GM12878 (cell line): ENCODE results near the gene METAP2. TPM values are rescaled to one million over a fixed set of nuclear protein-coding genes. Genes with fewer than 3 reads are reported as not detected.
A peak's percentile ranks its signal among the peaks of the same experiment; 100 is the strongest.

ENCODE experiments used
- BHLHE40 ChIP-seq, 2 experiments: fragments of 450-650 bp in 1 of 2; IDR thresholded peaks; 2 replicates each; pipeline ENCODE4 v1.6.1; 2011 to 2017; ENCODE audit warnings: low read depth in 2 of 2, borderline replicate concordance in 1 of 2, improper control_type of control experiment in 1 of 2, low read length in 1 of 2, mild to moderate bottlenecking in 1 of 2
- EED ChIP-seq: sonication (generic); IDR thresholded peaks from 2 replicates; pipeline ENCODE4 v1.6.1; 2016; ENCODE audit warnings: antibody characterized with exemption, low read depth
- ELK1 ChIP-seq: IDR thresholded peaks from 2 replicates; pipeline ENCODE4 v1.6.1; 2012; ENCODE audit warnings: low read depth, low read length, improper control_type of control experiment
- GABPA ChIP-seq: IDR thresholded peaks from 2 replicates; pipeline ENCODE4 v1.6.1; 2014; ENCODE audit warnings: antibody characterized with exemption, low read depth, mild to moderate bottlenecking, inconsistent platforms
- HCFC1 ChIP-seq: fragments of 150-350 bp; IDR thresholded peaks from 2 replicates; pipeline ENCODE4 v1.6.1; 2014; ENCODE audit warnings: low read length
- IKZF1 ChIP-seq: fragments of 450-650 bp; conservative IDR thresholded peaks from 2 replicates; pipeline ENCODE4 v1.6.1; 2017; ENCODE audit warnings: antibody characterized with exemption, mild to moderate bottlenecking
- MEF2A ChIP-seq: IDR thresholded peaks from 2 replicates; pipeline ENCODE4 v1.6.1; 2011; ENCODE audit warnings: low read depth, mild to moderate bottlenecking, low read length, moderate library complexity; ENCODE audit not compliant: insufficient read depth
- PBX3 ChIP-seq: IDR thresholded peaks from 2 replicates; pipeline ENCODE4 v1.6.1; 2011; ENCODE audit warnings: mild to moderate bottlenecking, low read depth, low read length, moderate library complexity; ENCODE audit not compliant: insufficient replicate concordance
- POLR2AphosphoS5 ChIP-seq: IDR thresholded peaks from 2 replicates; pipeline ENCODE4 v1.6.1; 2011; ENCODE audit warnings: mild to moderate bottlenecking, low read length, inconsistent platforms
- POU2F2 ChIP-seq: IDR thresholded peaks from 3 replicates; pipeline ENCODE4 v1.6.1; 2011; ENCODE audit warnings: low read depth, mild to moderate bottlenecking, low read length, borderline replicate concordance
- RAD21 ChIP-seq: IDR thresholded peaks from 2 replicates; pipeline ENCODE4 v1.6.1; 2011; ENCODE audit warnings: mild to moderate bottlenecking, low read depth, low read length, moderate library complexity; ENCODE audit not compliant: insufficient read depth
- RB1 ChIP-seq: fragments of 450-650 bp; formaldehyde crosslinking; IDR thresholded peaks from 2 replicates; pipeline ENCODE4 v1.6.1; 2017; ENCODE audit warnings: mild to moderate bottlenecking, borderline replicate concordance
- RELB ChIP-seq: fragments of 450-650 bp; IDR thresholded peaks from 2 replicates; pipeline ENCODE4 v1.6.1; 2017; ENCODE audit warnings: low read depth, mild to moderate bottlenecking, moderate library complexity
- SIN3A ChIP-seq: IDR thresholded peaks from 2 replicates; pipeline ENCODE4 v1.6.1; 2012; ENCODE audit warnings: low read depth, low read length, improper control_type of control experiment
- SMAD5 ChIP-seq: IDR thresholded peaks from 2 replicates; pipeline ENCODE4 v1.6.1; 2016; ENCODE audit warnings: antibody characterized with exemption, low read depth
- SPI1 ChIP-seq: IDR thresholded peaks from 2 replicates; pipeline ENCODE4 v1.6.1; 2011; ENCODE audit warnings: low read depth, mild to moderate bottlenecking, low read length, moderate library complexity, borderline replicate concordance; ENCODE audit not compliant: insufficient read depth
- YY1 ChIP-seq: IDR thresholded peaks from 2 replicates; pipeline ENCODE4 v1.6.1; 2011; ENCODE audit warnings: low read depth, mild to moderate bottlenecking, low read length
- ZBTB33 ChIP-seq: fragments of 450-650 bp; IDR thresholded peaks from 2 replicates; pipeline ENCODE4 v1.6.1; 2017; ENCODE audit warnings: mild to moderate bottlenecking
- ZNF592 ChIP-seq: fragments of 450-650 bp; IDR thresholded peaks from 2 replicates; pipeline ENCODE4 v1.6.1; 2017; ENCODE audit warnings: mild to moderate bottlenecking, moderate library complexity
- polyA plus RNA-seq, 11 experiments: library from polyadenylated mRNA; depleted of rRNA in 4 of 11; unstranded in 6 of 11; stranded (reverse) in 5 of 11; fragments of >200 nt; fragmentation: Nextera tagmentation in 4 of 11; fragmentation: Illumina TruSeq in 1 of 11; extraction: Ambion mirVana in 4 of 11; extraction: Trizol in 1 of 11; gene quantifications; 1 replicate in 1 of 11; 2 replicates in 10 of 11; pipeline versions ENCODE4 v1.2.1 to v1.2.3, GENCODE V29; 2011 to 2016; ENCODE audit warnings: inconsistent platforms in 2 of 11, missing spikeins in 2 of 11, low read depth in 1 of 11
- total RNA-seq, 4 experiments: library from RNA; depleted of rRNA in 3 of 4; stranded (reverse); fragments of >200 nt in 3 of 4; fragmentation: Illumina TruSeq in 1 of 4; extraction: Trizol in 1 of 4; gene quantifications; 2 replicates each; pipeline versions ENCODE4 v1.2.1 to v1.2.3, GENCODE V29; 2013 to 2021

Gene METAP2
- total and polyA plus RNA-seq, 10 of the 15 experiments (the other 5 are each of a cell fraction or from before 2014, with no cell fraction given): 50.7 to 132 (median 73.9) TPM

- no peak for TF ChIP-seq ZBTB33
- peak; percentile 88; the same call in 2 of the 3 replicates for TF ChIP-seq POU2F2
- peak; percentile 91 for TF ChIP-seq SMAD5
- TF ChIP-seq MEF2A: 0 out of 2 replicates have a peak, but pooled peaks have one; percentile 22
- no peak for TF ChIP-seq ZNF592
- TF ChIP-seq PBX3: peak; percentile 19
- TF ChIP-seq POLR2AphosphoS5: peak; percentile 99
- TF ChIP-seq BHLHE40 (IDR thresholded peaks at IDR 0.05; ENCODE audit: borderline replicate concordance in 1 of 2, low read depth in 2 of 2, low read length in 1 of 2): peak; percentile 42 to 59; a peak in 2 of 4 replicates
- peak; percentile 69 for TF ChIP-seq HCFC1
- 0 out of 2 replicates have a peak, but pooled peaks have one; percentile 7 for TF ChIP-seq SPI1
- no peak; the same call in 1 of the 2 replicates for TF ChIP-seq RB1
- peak; percentile 84 for TF ChIP-seq GABPA
- TF ChIP-seq RELB: peak; percentile 75
- peak; percentile 80 for TF ChIP-seq IKZF1
- TF ChIP-seq YY1: peak; percentile 96
- peak; percentile 67 for TF ChIP-seq SIN3A
- TF ChIP-seq RAD21: no peak
- peak; percentile 70; the same call in 1 of the 2 replicates for TF ChIP-seq ELK1
- no peak; the same call in 1 of the 2 replicates for TF ChIP-seq EED
These were observed at the start of gene METAP2 (continued) for GRCh38 chr12:95473884-95474659.
